Stimulated activated CD8-positive, alpha-beta memory T cell treated with anti-CD3 and anti-CD28 coated beads, Interleukin-4, amount 100 ng/mL, for 48 hours (primary cell): Measurements from ENCODE around the gene KRTAP19-1.
"Not testable (repeated sequence)": the region's sequence is repeated elsewhere in the genome, so short reads cannot be mapped to it uniquely, and the experiment has no call there.

Experiments
- DNase-seq: peaks from one replicate; pipeline ENCODE4 v3.0.0-alpha.2; 2020

Gene KRTAP19-1

GRCh38 chr21:30480145-30480544 lies at the start of gene KRTAP19-1:
KRTAP19-1 (minus strand) TSS chr21:30480367; CDS start chr21:30480317, 50 bp downstream.
- DNase-seq, result no peak

- DNase-seq, result no peak
Observed at GRCh38 chr21:30518876-30519275, 38.7 kb upstream of the KRTAP19-1 start.

GRCh38 chr21:30515681-30516080 lies 35.5 kb upstream of the KRTAP19-1 start:
- DNase-seq, result no peak

DNA sequence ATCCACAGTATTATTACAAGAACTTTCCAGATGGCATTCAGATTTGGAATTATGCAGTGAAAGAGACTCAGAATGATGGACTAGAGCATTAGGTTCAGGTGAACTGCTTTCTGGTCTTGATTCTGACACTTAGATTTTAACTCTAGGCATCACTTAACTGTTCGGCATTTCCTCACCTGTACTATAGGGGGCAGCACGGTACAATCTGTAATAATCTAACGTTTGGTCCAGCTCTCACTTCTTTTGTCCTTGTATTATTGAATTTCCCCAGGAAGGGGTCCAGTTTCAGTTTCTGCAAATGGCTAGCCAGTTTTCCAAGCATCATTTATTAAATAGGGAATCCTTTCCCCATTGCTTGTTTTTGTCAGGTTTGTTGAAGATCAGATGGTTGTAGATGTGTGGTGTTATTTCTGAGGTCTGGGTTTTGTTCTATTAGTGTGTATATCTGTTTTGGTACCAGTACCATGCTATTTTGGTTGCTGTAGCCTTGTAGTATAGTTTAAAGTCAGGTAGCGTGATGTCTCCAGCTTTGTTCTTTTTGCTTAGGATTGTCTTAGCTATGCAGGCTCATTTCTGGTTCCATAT lies 25.5 kb upstream of the KRTAP19-1 start:
- not testable (repeated sequence) for DNase-seq

GRCh38 chr21:30502041-30502440 lies 21.9 kb upstream of the KRTAP19-1 start, which contains the start of gene KRTAP19-5:
KRTAP19-5 (minus strand) TSS chr21:30502141; CDS start chr21:30502090, 51 bp downstream.
- DNase-seq, result no peak

GRCh38 chr21:30497065-30497464 lies 16.9 kb upstream of the KRTAP19-1 start, which contains the start of gene KRTAP19-4:
KRTAP19-4 (minus strand) TSS chr21:30497165; CDS start chr21:30497110, 55 bp downstream.
- no peak for DNase-seq

DNA sequence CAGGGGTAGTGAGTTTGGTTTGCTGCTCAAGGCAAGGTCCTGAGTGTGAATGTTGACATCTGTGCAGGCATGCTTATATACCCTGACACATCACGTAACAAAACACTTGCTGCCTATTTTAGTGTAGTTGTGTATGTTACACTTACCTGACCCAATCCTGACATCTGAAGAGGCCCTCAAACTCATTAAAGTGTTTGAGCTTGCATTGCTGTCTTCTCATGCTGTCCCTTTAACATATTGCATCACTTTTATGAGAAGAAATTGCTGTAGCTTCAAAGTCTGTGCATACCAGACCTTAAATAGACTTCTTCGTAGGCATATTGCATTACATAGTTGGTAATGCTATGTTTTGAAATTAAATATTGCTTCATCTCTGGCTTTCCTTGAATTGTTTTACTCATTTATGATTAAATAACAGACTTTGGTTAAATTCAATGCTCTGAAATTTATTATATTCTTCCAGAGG lies 11.8 kb upstream of the KRTAP19-1 start, which contains the start of gene KRTAP19-3:
Gene KRTAP19-3, minus strand, starts transcription at position 51 of the 466 bp plus-strand sequence. CDS start 56 bp downstream, outside the sequence.
- no peak for DNase-seq

DNA sequence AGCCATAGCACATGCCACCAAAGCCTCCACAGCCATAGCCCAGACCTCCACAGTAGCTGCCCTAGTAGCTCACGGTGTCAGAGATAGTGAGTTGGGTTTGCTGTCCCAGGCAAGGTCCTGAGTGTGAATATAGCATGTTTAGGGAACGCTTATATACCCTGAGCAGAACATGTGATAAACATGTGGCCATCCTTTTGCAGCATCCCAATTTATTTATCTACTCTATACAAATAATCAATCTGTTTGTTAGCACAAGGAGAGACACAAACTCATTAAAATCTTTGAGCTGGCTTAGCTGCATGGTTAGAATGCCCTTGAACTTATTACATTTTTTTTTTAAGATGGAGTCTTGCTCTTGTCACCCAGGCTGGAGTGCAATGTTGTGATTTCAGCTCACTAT lies 7.2 kb upstream of the KRTAP19-1 start, which contains the start of gene KRTAP19-2:
Gene KRTAP19-2, minus strand, starts transcription at position 101 of the 400 bp plus-strand sequence. Its CDS starts 88 bp downstream, at position 13.
- DNase-seq, result no peak

- DNase-seq, result no peak
Observed at GRCh38 chr21:30486180-30486579, 6.0 kb upstream of the KRTAP19-1 start.

DNA sequence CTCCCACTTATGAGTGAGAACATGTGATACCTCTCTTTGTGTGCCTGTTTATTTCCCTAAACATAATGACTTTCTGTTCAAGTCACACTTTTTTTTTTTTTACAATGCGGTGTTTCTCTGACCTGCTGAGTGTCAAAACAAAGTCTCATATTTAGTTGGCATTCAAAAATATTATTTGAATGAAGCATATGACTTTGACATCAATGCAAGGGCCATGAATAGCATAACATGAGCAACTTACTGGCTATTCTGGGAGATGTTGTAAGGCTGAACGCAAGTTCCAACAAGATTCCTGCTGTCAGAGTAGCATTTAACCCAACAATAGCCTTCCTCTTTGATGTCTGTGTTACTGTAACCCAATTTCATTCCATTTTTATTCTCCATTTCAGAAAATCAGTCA lies 2.0 kb upstream of the KRTAP19-1 start:
- DNase-seq, result no peak

- DNase-seq, result no peak
Observed at GRCh38 chr21:30479259-30479658, 908 bp downstream of the KRTAP19-1 start.

DNA sequence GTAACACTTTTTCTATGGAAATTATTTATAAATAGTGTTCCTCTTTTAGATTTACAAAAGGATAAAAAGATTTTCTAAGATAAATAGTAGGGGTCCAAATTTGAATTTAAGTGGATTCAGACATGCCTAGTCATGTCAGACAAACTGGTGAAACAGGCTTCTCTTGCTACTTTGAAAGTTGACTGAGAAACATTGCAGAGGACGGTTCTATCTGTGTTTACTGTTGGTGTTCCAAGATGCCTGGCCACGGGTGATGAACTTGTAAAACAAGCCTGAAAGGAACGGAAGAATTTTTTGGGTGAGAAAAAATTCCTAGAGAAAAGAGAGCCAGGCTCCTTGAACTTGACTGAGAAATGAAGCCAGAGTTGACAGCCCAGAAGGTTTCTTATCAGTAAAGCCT lies 2.2 kb downstream of the KRTAP19-1 start:
- DNase-seq, result no peak

- DNase-seq, result no peak
Observed at GRCh38 chr21:30468900-30469714, 11.1 kb downstream of the KRTAP19-1 start.

DNA sequence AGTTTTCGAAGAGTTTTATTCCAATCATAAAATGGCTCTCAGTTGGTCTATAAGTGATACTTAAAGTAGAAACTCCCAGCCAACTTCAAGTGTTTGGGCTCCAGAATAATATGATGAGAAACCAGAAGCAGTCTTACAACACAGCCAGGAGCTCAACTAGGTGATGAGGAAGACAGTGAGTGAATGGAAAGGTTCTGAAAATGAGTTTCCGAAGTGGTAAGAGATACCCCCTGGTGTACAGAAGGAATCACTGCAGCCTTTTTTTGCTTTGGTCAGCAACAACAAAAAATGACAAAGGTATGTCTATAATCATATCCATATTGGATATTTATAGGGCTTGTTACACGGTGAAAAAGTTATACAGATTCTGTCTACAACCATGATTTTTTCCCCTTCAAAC lies 16.5 kb downstream of the KRTAP19-1 start:
- DNase-seq, result no peak

DNA sequence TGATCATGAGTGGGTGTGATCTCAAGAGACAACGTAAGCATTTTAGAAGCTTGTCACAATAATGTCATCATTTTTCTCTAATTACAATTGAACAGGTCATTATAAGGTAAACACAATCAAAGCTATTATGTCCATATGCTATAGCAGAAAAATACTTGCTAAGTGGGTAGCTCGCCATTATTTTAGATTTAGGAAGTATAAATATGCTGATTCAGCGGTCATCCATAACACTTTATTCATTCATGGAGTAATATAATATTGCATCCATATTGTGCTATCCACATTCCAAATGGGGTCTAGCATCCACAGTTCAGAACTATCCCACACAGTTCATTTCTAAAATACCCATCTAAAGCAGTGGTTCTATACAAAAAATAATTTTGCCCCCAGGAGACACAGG lies 31.7 kb downstream of the KRTAP19-1 start:
- DNase-seq, result no peak

DNA sequence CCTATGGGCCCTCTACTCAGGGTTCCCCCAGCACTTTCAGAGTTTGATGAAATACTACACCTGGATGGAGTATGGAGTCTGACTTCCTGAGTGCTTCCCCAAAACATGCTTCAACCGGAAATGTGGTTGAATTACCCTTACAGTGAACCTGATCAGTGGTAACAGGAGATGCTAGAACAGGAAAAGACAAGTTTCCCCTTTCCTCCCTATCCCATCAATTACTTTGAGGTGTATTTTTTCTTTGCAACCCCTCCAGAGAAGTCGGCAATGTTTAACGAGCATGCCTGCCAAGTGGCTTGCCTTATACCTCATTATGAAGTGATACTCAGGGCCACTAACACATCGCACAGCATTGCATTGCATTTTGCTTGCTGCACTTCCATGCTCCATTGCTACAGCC lies 33.1 kb downstream of the KRTAP19-1 start:
- DNase-seq, result no peak

DNA sequence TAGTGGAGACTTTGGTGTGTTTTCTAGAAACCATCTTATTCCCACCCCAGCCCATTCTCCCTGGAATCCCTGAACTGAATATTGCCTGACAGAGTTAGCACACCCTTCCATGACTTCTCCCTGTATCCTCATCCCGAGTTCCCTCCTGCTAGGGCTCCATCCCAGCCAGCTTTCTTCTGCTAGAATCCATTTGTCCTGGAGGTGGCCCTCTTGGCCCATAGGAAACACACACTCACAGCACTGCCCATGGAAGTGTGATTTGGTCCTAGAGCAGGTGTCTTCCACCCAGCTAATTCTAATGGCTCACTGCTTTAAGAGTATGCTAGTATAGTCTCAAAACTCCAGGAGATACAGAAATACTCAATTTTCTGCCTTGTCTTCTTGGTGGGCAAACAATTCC lies 36.0 kb downstream of the KRTAP19-1 start:
- DNase-seq, result no peak

GRCh38 chr21:30443226-30443625 lies 36.9 kb downstream of the KRTAP19-1 start:
- DNase-seq, result no peak

DNA sequence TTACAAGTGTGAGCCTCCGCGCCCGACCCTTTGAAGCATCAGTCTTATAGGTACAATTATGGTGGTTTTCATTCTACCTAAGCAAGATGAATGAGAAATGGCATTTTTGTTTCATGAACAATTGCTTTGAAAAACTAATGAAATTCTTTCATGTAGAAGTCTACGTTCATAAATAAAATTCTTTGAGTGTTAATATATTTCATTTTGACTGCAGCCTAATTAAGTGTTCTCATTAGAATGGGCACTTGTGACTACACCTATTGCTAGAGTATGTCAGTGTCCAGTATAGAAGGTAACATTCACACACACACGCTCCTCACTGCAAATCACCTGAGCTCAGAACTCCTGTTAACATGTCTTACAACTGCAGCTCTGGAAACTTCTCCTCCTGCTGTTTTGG lies 40.2 kb downstream of the KRTAP19-1 start, which contains the start of gene KRTAP15-1:
Gene KRTAP15-1, plus strand, starts transcription at position 301 of the 400 bp plus-strand sequence. Its CDS starts 53 bp downstream, at position 354.
- DNase-seq, result no peak

DNA sequence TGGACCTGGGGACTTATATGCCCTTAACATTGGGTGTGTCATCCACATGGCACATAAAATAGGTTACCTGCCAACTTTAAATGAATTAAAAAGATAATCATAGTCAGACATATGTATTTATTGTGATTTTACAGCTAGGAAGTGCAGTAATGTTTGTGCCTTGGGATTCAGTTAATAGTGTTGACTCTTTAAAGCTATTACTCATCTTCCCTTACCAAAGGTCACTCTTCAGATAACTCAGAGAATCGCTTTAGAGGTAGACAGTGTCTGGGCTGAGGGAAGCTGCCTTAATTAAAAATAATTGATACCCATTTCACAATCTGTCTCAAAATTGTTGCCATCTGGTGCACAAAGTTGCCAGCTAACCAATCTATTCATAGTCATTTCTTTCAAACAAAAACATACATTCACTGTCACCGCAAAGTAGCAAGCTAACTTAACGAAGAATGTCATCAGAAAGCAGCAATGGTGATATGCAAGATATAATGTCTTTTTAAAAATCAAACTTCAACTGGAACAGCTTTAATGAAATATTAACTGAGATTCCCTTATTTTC lies 43.1 kb downstream of the KRTAP19-1 start:
- no peak for DNase-seq

GRCh38 chr21:30434033-30434631 lies 46.0 kb downstream of the KRTAP19-1 start:
- DNase-seq, result peak; percentile 29

GRCh38 chr21:30430170-30430655 lies 50.0 kb downstream of the KRTAP19-1 start, which contains the start of gene KRTAP13-4:
KRTAP13-4 (plus strand) TSS chr21:30430220; CDS start chr21:30430276, 56 bp downstream.
- DNase-seq, result no peak
